ENCODE data around the gene SRPK2.

- no peak for TF ChIP-seq CTCF (IDR thresholded peaks at IDR 0.05)
- TF ChIP-seq POLR2AphosphoS5 (IDR thresholded peaks at IDR 0.05): no peak
- TF ChIP-seq POLR2A (IDR thresholded peaks at IDR 0.05): no peak
- no peak for TF ChIP-seq EP300 (IDR thresholded peaks at IDR 0.05)
These were observed 83.1 kb downstream of the SRPK2 start for GRCh38 chr7:105305633-105306032.
